AG09319 (cell line): Measurements from ENCODE around the gene TMEM127.

Source experiments
- DNase-seq: peaks from one replicate; pipeline ENCODE4 v3.0.0-alpha.2; 2010; ENCODE audit warnings: low read depth; ENCODE audit errors: extremely low read depth
- CTCF ChIP-seq: IDR thresholded peaks from 2 replicates; pipeline ENCODE4 v1.5.1; 2011; ENCODE audit warnings: low read depth, mild to moderate bottlenecking, inconsistent platforms, low read length, moderate library complexity

TMEM127 gene

GRCh38 chr2:96247896-96248295, 17.9 kb downstream of the TMEM127 start:
- no peak for TF ChIP-seq CTCF
- no peak for DNase-seq

DNA sequence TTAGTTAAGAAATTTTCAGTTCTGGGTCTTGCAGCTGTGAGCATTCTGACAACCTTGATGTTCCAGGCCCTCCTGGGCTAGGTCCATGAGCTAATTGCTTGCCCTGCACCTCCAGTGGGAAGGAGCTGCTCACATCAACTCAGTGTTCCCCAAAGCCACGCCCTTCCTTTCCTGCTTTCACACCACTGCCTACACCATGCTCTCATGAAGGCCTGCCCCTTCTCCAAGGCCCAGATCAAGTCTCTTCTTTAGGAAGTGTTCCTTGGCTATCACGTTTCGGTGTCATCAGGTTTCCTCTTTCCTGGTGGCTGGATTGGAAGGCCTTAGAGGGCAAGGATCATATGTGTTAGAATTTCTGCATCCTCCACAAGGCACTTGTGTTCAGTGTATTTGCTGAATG, 18.8 kb downstream of the TMEM127 start:
- TF ChIP-seq CTCF, result no peak
- no peak for DNase-seq

- TF ChIP-seq CTCF, result no peak
- no peak for DNase-seq
Observed at GRCh38 chr2:96245609-96246390, 20.0 kb downstream of the TMEM127 start.

DNA sequence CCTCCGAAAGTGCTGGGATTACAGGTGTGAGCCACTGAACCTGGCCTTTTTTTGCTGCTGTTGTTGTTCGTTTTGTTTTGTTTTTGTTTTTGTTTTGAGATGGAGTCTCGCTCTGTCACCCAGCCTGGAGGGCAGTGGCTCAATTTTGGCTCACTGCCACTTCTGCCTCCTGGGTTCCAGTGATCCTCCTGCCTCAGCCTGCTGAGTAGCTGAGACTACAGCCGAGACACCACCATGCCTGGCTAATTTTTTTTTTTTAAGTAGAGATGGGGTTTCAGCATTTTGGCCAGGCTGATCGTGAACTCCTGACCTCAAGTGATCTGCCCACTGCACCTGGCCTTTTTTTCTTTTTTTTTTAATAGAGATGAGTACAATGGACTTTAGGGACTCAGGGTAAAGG, 22.0 kb downstream of the TMEM127 start:
- no peak for TF ChIP-seq CTCF
- DNase-seq, result no peak

DNA sequence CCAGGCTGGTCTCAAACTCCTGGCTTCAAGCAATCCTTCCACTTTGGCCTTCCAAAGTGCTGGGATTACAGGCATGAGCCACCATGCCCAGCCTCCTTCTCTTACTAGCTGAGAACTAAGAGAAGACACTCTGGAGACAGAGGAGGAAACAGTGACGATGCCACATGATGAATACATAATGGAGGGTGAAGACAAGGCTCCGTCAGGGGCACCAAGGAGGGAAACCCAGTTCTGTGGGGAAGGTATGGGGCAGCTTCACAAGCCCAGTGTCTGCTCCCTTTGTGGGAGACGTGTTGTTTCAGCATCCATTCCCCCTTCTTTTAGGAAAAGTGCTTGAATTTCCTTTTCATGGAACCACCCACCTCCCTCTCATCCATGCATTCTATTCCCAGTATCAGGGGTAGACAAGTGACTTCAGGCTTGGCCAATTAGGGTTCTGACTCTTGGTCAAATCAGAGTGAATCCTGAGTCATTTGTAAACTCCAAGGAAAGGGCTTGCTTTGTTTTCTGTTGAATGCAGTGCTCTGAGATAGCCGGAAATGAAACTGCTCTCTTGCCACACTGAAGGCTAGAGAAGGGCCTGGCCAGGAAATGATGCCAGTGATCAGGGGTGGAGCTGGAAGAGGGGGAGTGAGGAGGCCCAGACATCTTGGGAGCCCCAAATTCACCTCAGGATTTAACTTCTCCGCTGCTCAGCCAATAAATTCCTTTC, 23.7 kb downstream of the TMEM127 start:
- no peak for DNase-seq

GRCh38 chr2:96241227-96241626, 24.6 kb downstream of the TMEM127 start:
- DNase-seq, result no peak
- no peak for TF ChIP-seq CTCF

More for the DNA sequence above, 23.7 kb downstream of the TMEM127 start:
- TF ChIP-seq CTCF, result no peak

DNA sequence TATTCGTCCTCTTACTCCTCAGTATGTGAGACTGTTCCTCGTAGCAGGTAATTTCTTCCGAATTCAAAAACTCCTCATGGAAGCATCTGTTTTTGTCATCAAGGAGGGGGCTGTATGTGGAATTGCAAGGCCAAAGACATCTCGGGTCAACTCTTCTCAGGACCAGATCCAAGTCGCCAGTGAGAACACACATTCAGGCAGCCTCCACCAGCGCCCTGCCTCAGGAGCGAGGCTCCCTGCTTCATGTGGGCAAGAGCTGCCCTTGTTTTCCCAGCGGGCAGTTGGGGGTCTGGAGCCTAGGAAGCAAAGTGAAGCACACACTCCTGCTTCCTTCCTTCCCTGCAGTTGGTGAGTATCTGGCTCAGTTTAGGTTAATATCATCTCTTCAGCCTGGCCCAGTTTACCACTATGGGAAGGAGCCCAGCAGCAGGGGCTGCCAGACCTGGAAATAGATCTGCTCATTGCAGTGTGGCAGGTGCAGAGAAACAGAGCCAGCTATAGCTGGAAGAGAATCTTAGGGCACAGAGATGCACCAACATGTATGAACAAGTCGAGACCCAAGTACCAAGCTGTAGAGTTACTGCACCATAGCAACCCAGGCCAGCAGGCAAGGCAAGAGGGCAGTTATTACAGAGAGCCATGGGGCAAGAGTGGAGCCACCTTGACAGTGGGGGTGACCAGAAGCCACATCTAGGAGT, 25.3 kb downstream of the TMEM127 start:
- no peak for TF ChIP-seq CTCF
- DNase-seq, result no peak
